ENCODE measurements around the gene TMC3.

Gene TMC3

GRCh38 chr15:81296186-81296585 is 77.8 kb downstream of the TMC3 start:
- DNase-seq, result no peak

- DNase-seq, result no peak
Observed at GRCh38 chr15:81295486-81296121, 78.4 kb downstream of the TMC3 start.

GRCh38 chr15:81294516-81294880 is 79.5 kb downstream of the TMC3 start:
- no peak for DNase-seq

- peak; percentile 63 for DNase-seq
Observed at GRCh38 chr15:81293728-81294515, 80.1 kb downstream of the TMC3 start.

GRCh38 chr15:81292523-81293001 is 81.5 kb downstream of the TMC3 start:
- peak; percentile 47 for DNase-seq

GRCh38 chr15:81291916-81292522 is 82.0 kb downstream of the TMC3 start:
- no peak for DNase-seq

GRCh38 chr15:81289910-81290309 is 84.1 kb downstream of the TMC3 start:
- no peak for DNase-seq

- no peak for DNase-seq
Observed at GRCh38 chr15:81288616-81289015, 85.4 kb downstream of the TMC3 start.

GRCh38 chr15:81288040-81288439 is 86.0 kb downstream of the TMC3 start:
- no peak for DNase-seq

- DNase-seq, result no peak
Observed at GRCh38 chr15:81286621-81287121, 87.3 kb downstream of the TMC3 start.

GRCh38 chr15:81285461-81285860 is 88.6 kb downstream of the TMC3 start:
- DNase-seq, result no peak

GRCh38 chr15:81284256-81285031 is 89.6 kb downstream of the TMC3 start:
- DNase-seq, result no peak

- no peak for DNase-seq
Observed at GRCh38 chr15:81282911-81283310, 91.1 kb downstream of the TMC3 start.

GRCh38 chr15:81282606-81282895 is 91.5 kb downstream of the TMC3 start:
- DNase-seq, result no peak

GRCh38 chr15:81281766-81282605 is 92.0 kb downstream of the TMC3 start:
- DNase-seq, result no peak

GRCh38 chr15:81281456-81281735 is 92.6 kb downstream of the TMC3 start:
- no peak for DNase-seq

All from activated CD8-positive, alpha-beta memory T cell treated with anti-CD3 and anti-CD28 coated beads, Interleukin-2, amount 50 U/mL, for 4 hours (primary cell).